ENCODE data around the gene NCKAP5. TPM values are rescaled to one million over a fixed set of nuclear protein-coding genes. Genes with fewer than 3 reads are reported as not detected.

NCKAP5 gene
- total and polyA plus RNA-seq, 2 of the 13 experiments (the other 11 are each of a cell fraction or from before 2014, with no cell fraction given) = 0.01 TPM; not detected in 1

GRCh38 chr2:132678483-132678882 is 889.8 kb downstream of the NCKAP5 start:
- Histone ChIP-seq H3K4me1 (ENCODE audit: insufficient read depth, low read length) (no peaks in the 10 kb centered on the region), H3K27ac (ENCODE audit: extremely low read length, insufficient read depth, low read length) (no peak overlapping the region), H4K20me1 (ENCODE audit: insufficient read depth, low read length) (no peaks in the 10 kb centered on the region), H3K9me3 (ENCODE audit: low read length) (no peaks in the 10 kb centered on the region), H3K4me2 (ENCODE audit: low read depth, low read length) (no peak overlapping the region), H2AFZ (ENCODE audit: low read length) (no peak overlapping the region), H3K79me2 (ENCODE audit: insufficient read depth, low read length) (no peaks in the 10 kb centered on the region), H3K4me3 (replicated peaks in 1 of 3; ENCODE audit: insufficient read depth in 1 of 3, low read depth in 2 of 3, low read length in 3 of 3) (no peak overlapping the region), H3K9ac (ENCODE audit: insufficient read depth, low read depth, low read length) (no peak overlapping the region), H3K27me3 (ENCODE audit: control insufficient read depth in 1 of 2, insufficient read depth in 2 of 2, low read length in 2 of 2) (no peaks in the 10 kb centered on the region), H3K36me3 (replicated peaks in 1 of 2; ENCODE audit: control insufficient read depth in 1 of 2, insufficient read depth in 2 of 2, low read length in 2 of 2) (no peaks in the 10 kb centered on the region)
- intact Hi-C loops (cut with micrococcal nuclease; ENCODE audit: unreplicated experiment) (no loop called here), in situ Hi-C loops (cut with HindIII; ENCODE audit: extremely low pct_ligation_motif_present, low pct_unique_long_range_greater_than_20kb) (no loop called here)
- TF ChIP-seq ATF6 (CRISPR knock-in tag; conservative IDR thresholded peaks at IDR 0.05) (no peak), SP2 (CRISPR knock-in tag; IDR thresholded peaks at IDR 0.05) (no peak), ZNF280D (CRISPR knock-in tag; IDR thresholded peaks at IDR 0.05) (no peak), ESRRA (CRISPR knock-in tag; IDR thresholded peaks at IDR 0.05; ENCODE audit: low read depth) (no peak), ZNF580 (CRISPR knock-in tag; IDR thresholded peaks at IDR 0.05; ENCODE audit: borderline replicate concordance, low read depth) (no peak), ZNF101 (CRISPR knock-in tag; IDR thresholded peaks at IDR 0.05; ENCODE audit: borderline replicate concordance, low read depth) (no peak), RFX5 (IDR thresholded peaks at IDR 0.05; ENCODE audit: low read depth, low read length) (no peak)
- ChIA-PET POLR2A (no interaction called here), CTCF (ENCODE audit: low intra/inter-chr PET ratio, low total read pairs) (no interaction called here)
- WGBS (ENCODE audit: low lambda C conversion rate) = 15% methylated on average over 2 of the region's 2 CpGs
- DNase-seq (ENCODE audit: low spot score) (no peak), ATAC-seq (no peak), FAIRE-seq (no peak)
- BruUV-seq (replicated peaks) = no TSS peak

Measured in HepG2 (cell line).